ENCODE results near the gene PLPPR1. TPM values are rescaled to one million over a fixed set of nuclear protein-coding genes. Genes with fewer than 3 reads are reported as not detected.

PLPPR1 gene
- total RNA-seq, 1 experiment from 2014 or later: 2.4 TPM

DNA sequence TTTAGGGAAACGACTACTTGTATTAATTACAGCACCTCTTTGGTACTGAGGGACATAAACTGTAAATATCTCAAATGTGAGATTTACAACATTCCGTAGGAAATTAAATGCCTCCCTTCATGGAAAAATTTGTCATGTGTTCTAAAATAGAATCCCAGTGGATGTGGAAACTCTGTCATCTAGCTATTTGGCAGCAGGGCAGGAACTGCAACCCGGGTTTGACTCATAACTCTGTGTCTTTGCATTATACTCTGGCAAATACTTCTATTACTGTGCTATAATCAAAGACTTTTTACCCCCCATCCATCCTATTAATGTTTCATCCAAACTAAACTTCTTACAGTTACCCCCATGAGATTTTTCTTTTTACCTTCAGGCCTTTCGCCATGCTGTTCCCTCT is 6.6 kb downstream of the PLPPR1 start:
- Mint-ChIP-seq H3K4me3 (no peak overlapping the region), H3K36me3 (ENCODE audit: insufficient read depth in 1 of 3, low read depth in 3 of 3) (0 out of 7 replicates have a peak, but pooled peaks cover 0 to 2% (median 0%) of the 10 kb centered on the region in 3 experiments), H3K27ac (no peak overlapping the region), H3K9me3 (no peaks in the 10 kb centered on the region), H3K4me1 (peaks cover 5 to 8% of the 10 kb centered on the region in 2 experiments), H3K27me3 (ENCODE audit: low read depth) (peaks cover 30% of the 10 kb centered on the region)
- no peak overlapping the region for H4K5ac ChIP-seq (ENCODE audit: insufficient read length, low read depth, low read length)
- H2BK120ac ChIP-seq (ENCODE audit: low read depth, low read length, poor library complexity, severe bottlenecking): no peak overlapping the region
- H3K14ac ChIP-seq (ENCODE audit: insufficient read depth, low read length): no peak overlapping the region
- H2BK12ac ChIP-seq (ENCODE audit: insufficient read length, low read depth, low read length): no peak overlapping the region
- H2AK5ac ChIP-seq (ENCODE audit: insufficient read length, low read length): no peak overlapping the region
- peaks cover 6% of the 10 kb centered on the region; the same call in 1 of the 2 replicates for H3K27me3 ChIP-seq (ENCODE audit: insufficient read depth, low read length)
- H3K79me2 ChIP-seq (ENCODE audit: insufficient read depth, low read length): no peaks in the 10 kb centered on the region
- no peak overlapping the region for H3K4ac ChIP-seq (ENCODE audit: low read depth, low read length)
- H4K8ac ChIP-seq (replicated peaks; ENCODE audit: insufficient read length, low read depth, low read length): no peak overlapping the region
- H2BK15ac ChIP-seq (ENCODE audit: low read depth, low read length): no peak overlapping the region
- no peak overlapping the region for H2AFZ ChIP-seq (ENCODE audit: low read length)
- H3K9ac ChIP-seq (ENCODE audit: extremely low read depth, insufficient read length, low read length): no peak overlapping the region
- H3K9me3 ChIP-seq (ENCODE audit: control insufficient read depth, low read depth, low read length): no peaks in the 10 kb centered on the region
- no peak overlapping the region for H2BK20ac ChIP-seq (ENCODE audit: low read depth, low read length, poor library complexity, severe bottlenecking)
- H2BK5ac ChIP-seq (ENCODE audit: insufficient read length, low read length): no peak overlapping the region
- H3T11ph ChIP-seq (ENCODE audit: low read length): no peak overlapping the region
- H3K4me1 ChIP-seq (ENCODE audit: insufficient read depth, low read length): no peaks in the 10 kb centered on the region
- H3K18ac ChIP-seq (ENCODE audit: insufficient read length, low read depth, low read length): no peak overlapping the region
- no peak overlapping the region for H3K27ac ChIP-seq (ENCODE audit: insufficient read length, low read depth, low read length)
- H3K23me2 ChIP-seq (ENCODE audit: insufficient read length, low read depth, low read length, poor library complexity, severe bottlenecking): no peaks in the 10 kb centered on the region
- no peaks in the 10 kb centered on the region for H3K79me1 ChIP-seq (ENCODE audit: insufficient read depth, low read depth, low read length, poor library complexity, severe bottlenecking)
- DNase-seq: no peak
- no peak overlapping the region for H3K23ac ChIP-seq (ENCODE audit: insufficient read length, low read depth, low read length)
- H3K56ac ChIP-seq (ENCODE audit: insufficient read length, low read depth, low read length): no peak overlapping the region
- H4K91ac ChIP-seq (ENCODE audit: insufficient read length, low read depth, low read length): no peak overlapping the region
- no peak overlapping the region for H3K4me2 ChIP-seq (ENCODE audit: insufficient read depth, insufficient read length, low read length)
- TF ChIP-seq, protein P1, sequence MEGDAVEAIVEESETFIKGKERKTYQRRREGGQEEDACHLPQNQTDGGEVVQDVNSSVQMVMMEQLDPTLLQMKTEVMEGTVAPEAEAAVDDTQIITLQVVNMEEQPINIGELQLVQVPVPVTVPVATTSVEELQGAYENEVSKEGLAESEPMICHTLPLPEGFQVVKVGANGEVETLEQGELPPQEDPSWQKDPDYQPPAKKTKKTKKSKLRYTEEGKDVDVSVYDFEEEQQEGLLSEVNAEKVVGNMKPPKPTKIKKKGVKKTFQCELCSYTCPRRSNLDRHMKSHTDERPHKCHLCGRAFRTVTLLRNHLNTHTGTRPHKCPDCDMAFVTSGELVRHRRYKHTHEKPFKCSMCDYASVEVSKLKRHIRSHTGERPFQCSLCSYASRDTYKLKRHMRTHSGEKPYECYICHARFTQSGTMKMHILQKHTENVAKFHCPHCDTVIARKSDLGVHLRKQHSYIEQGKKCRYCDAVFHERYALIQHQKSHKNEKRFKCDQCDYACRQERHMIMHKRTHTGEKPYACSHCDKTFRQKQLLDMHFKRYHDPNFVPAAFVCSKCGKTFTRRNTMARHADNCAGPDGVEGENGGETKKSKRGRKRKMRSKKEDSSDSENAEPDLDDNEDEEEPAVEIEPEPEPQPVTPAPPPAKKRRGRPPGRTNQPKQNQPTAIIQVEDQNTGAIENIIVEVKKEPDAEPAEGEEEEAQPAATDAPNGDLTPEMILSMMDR (conservative IDR thresholded peaks at IDR 0.05): no peak
- no peaks in the 10 kb centered on the region for H4K20me1 ChIP-seq (ENCODE audit: control insufficient read depth, insufficient read depth, insufficient read length)
- no CpG with 5 or more reads among the region's 4 CpGs for WGBS (ENCODE audit: extremely low coverage, insufficient read length, low lambda C conversion rate)
